GM19099 (cell line): ENCODE data around the gene TUBB2B.

Experiments
- POLR2A ChIP-seq: IDR thresholded peaks from 3 replicates; pipeline ENCODE4 v1.6.1; 2011; ENCODE audit warnings: low read depth; ENCODE audit not compliant: insufficient read length; ENCODE audit errors: extremely low read depth

The TUBB2B gene

DNA sequence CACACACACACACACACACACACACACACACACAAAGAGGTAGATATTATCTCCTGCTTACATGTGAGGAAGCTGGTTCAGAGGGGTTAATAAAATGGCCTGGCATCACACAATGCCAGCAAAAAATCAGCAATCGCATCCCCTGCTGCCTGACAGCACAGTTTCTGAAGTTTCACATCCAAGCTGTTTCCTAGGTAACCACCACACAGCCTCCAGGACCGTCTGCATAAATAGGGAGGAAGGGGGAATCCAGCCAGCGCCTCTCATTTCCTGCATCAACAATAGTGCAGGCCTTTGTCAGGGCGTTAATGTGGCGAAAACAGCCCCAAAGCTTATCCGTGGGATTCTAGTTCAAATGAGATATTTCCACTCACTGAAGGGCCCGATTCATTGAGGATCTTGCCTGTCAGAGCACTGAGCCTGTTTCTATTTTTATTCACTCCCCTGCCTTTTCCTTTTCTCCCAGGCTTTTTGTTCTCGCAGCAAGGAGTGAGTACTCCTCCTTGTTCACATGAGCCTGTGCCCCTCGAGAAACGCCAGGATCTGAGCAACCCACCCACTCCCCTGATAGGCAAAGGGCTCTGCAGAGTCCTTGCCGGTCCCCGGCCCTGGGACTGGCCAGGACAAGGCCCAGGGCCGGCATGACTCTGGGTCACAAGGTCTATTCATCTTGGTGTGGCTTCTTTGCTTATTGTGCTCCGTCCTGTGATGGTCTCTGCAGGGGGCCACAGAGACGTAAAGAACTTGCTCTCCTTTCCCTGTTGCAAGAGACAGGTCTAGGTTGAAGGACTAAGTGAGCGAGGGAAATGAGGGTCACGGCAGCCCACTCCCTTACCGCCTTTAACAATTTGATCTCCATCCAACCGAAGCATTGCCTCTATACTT, 32.7 kb downstream of the TUBB2B start:
- TF ChIP-seq POLR2A = no peak

DNA sequence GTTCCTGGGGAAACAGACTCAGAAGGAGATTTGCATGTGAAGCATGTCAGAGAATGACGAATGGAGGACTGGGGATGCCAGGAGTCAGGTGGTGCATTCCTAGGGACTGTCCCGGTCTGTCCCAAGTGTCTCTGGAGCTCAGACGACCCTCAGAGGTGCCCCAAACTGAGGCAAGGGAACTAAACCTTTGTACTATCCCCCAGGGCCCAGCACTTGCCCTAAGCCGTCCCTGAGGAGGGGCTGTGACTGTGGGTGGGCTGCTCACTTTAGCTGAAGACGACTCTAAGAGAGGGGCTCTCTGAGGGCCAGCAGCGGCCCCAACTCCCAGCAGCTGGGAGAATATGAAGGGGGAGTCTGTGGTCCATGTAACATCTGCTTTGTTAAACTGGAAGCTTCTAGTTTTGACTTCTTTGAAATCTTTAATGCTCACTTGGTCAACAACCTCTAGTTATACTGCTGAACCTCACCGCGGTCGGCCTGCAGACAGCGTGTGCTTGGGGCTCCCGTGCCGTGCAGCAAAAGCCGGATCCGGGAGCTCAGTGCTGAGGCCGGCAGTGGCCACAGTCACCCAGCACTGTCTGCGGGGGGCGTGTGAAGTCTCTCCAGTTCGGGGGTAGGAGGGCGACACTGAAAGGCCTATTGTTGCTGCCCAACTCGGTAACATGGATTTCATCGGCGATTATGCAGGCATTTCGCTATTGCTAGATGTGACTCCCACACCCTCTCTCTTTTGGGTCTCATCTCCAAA, 34.2 kb downstream of the TUBB2B start:
- TF ChIP-seq POLR2A = no peak

GRCh38 chr6:3190779-3191178, 36.7 kb downstream of the TUBB2B start:
- no peak for TF ChIP-seq POLR2A

GRCh38 chr6:3190056-3190455, 37.4 kb downstream of the TUBB2B start:
- no peak for TF ChIP-seq POLR2A

GRCh38 chr6:3188262-3188661, 39.2 kb downstream of the TUBB2B start:
- TF ChIP-seq POLR2A = no peak

DNA sequence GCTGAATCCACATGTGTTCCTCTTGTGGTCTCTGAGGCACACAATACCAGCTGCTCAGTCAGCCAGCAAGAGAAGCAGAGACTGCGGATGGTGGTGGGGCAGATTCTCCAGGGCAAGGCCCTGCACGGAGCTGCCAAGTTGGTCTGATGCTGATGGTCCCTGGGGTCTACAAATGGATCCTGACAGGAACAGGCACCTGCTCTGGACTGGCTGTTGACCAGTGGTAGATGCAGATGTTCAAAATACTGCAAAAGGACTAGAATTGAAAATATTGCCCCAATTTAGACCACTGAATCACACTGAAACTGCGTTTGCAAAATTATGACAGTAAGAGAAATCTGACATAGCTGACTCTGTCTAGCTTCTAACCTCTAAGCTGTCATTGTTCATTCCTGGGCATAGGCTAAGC, 40.5 kb downstream of the TUBB2B start:
- TF ChIP-seq POLR2A = no peak

DNA sequence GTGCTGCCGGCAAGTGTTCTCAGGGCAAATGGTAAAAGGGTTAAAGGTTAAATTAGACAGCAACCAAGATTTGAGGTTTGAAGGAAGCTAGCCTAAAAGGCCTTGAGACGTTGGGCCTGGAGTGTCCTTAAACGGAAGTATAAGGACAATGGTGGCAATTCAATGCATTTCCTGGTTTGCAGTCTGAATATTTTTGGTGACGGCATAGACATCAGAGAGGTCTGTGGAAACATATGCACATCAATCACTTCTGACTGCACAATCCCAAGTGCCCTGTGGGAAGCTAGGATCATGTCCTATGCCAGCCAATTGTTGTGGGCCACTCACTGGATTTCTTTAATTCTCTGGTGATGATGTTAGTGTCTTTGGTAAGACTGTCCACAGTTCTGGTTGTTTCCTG, 44.4 kb downstream of the TUBB2B start:
- no peak for TF ChIP-seq POLR2A

DNA sequence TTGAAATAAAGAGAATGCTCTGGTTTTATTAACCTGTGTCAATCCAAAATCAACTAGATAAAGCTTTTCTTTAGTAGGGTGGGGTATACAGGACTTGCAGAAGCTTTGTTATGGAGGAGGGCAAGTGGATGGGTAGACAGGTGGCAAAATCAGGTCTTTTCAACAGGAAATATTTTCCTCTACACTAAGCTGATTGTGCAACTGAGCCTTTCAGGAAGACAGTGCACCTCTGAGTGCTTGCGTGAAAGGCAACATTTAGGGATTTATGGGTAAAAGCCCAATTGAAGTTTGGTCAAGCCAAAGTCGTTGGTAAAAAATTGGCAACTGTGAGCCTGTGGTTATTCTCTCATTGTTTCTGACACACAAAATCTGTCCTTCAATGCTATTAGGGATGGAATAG, 46.3 kb downstream of the TUBB2B start:
- no peak for TF ChIP-seq POLR2A

DNA sequence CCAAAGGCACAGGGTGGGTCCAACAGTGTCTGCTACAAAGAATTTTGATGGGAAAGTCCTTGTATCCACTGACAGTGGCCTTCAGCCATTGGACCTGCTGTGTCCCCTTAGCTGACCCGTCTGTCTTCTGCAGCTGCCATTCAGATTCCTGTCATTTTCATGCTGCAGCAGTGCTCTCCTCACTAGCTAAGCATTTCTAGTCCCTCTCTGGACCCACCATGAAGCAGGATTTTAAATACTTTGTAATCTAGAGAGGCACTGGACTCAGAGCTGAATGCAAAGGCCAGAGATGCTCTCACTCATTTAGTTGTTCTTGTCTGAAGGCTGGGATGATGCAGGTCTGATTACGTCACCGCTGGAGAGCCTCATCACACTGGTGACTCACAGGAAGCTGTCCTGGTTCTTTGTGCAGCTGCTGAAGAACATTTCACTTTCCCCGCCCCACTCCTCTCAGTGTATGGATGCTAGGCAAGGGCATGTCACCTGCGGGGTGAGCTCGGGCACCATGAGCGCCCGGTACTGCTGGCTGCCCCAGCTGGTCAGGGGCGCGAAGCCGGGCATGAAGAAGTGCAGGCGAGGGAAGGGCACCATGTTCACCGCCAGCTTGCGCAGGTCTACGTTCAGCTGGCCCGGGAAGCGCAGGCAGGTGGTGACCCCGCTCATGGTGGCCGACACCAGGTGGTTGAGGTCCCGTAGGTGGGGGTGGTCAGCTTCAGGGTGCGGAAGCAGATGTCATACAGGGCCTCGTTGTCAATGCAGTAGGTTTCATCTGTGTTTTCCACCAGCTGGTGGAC, 50.7 kb downstream of the TUBB2B start:
- no peak for TF ChIP-seq POLR2A

DNA sequence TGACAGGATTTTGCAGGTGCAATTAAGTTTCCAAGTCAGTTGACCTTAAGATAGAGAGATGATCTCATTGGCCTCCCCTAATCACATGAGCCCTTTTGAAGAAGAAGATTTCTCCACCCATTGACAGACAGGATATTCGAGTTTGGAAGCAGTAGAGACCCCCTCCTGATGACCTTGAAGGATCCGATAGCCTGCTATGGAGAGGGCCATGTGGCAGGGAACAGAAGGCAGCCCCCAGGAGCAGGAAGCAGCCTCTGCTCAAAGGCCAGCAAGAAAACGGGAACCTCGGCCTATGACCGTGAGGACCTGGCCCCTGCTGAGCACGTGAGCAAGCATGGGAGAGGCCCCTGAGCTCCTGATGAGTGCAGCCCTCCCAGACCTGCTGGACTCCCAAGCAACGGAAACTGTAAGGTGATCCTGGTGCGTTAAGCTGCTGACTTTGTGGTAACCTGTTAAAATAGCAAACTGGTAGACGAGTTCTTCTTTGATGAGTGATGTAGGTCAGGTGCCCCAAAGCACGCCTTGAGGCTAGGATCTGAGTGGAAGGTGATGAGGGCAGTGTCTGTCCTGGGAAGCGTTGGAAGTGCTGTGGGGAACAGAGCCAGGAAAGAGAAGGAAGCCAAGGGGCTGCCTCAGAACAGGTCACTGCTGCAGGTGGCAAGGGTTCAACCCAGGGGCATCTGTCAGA, 51.6 kb downstream of the TUBB2B start:
- TF ChIP-seq POLR2A = no peak
